ENCODE measurements around the gene FAM170B. TPM values are rescaled to one million over a fixed set of nuclear protein-coding genes. Genes with fewer than 3 reads are reported as not detected.

FAM170B gene
- total and polyA plus RNA-seq, 9 of the 15 experiments (the other 6 are each of a cell fraction or from before 2014, with no cell fraction given), result 0.11 to 0.21 TPM; not detected in 7

- TF ChIP-seq CLOCK (CRISPR knock-in tag; IDR thresholded peaks at IDR 0.05; ENCODE audit: borderline replicate concordance), result no peak
- TF ChIP-seq PCBP1 (IDR thresholded peaks at IDR 0.05; ENCODE audit: low read depth, low read length, poor library complexity, severe bottlenecking), result no peak
- no peak for TF ChIP-seq MTA3 (IDR thresholded peaks at IDR 0.05; ENCODE audit: borderline replicate concordance)
Measured at GRCh38 chr10:49111320-49111698, 22.5 kb downstream of the FAM170B start (continued).

GRCh38 chr10:49110684-49111319, 23.0 kb downstream of the FAM170B start:
- in situ Hi-C loops (cut with MboI) (no loop called here), intact Hi-C loops (cut with micrococcal nuclease) (no loop called here)
- 58% methylated on average over 4 of the region's 4 CpGs for WGBS (ENCODE audit: insufficient coverage, low coverage, missing lambda C conversion rate)
- H3K4me1 ChIP-seq (replicated peaks in 1 of 2; ENCODE audit: control insufficient read depth in 2 of 2, insufficient read depth in 2 of 2, low read length in 2 of 2), result peaks cover 5 to 25% of the 10 kb centered on the region in 2 experiments; a peak in 4 of 5 replicates
- H3K4me2 ChIP-seq (ENCODE audit: insufficient read depth, low read length), result no peak overlapping the region
- no peak overlapping the region for H2AFZ ChIP-seq (ENCODE audit: low read depth, low read length)
- peaks cover 5% of the 10 kb centered on the region; the same call in 2 of the 3 replicates for H3K36me3 ChIP-seq (ENCODE audit: control insufficient read depth, insufficient read depth, low read length)
- H3K9ac ChIP-seq (ENCODE audit: insufficient read depth in 1 of 2, low read depth in 2 of 2, low read length in 2 of 2), result 0 out of 4 replicates have a peak overlapping the region, but pooled peaks of 1 of the 2 experiments have one; percentile 18
- BruUV-seq (replicated peaks), result no TSS peak
- H3K27me3 ChIP-seq (ENCODE audit: control insufficient read depth in 2 of 2, insufficient read depth in 2 of 2, low read length in 2 of 2), result no peaks in the 10 kb centered on the region
- ChIA-PET POLR2A (interaction anchor here (1.3 to 1.6 kb wide), 2 partner anchors 8 to 31 kb away, joined by 5 to 6 read pairs; no protein-coding TSS in a partner anchor), CTCF (ENCODE audit: low intra/inter-chr PET ratio) (no interaction called here)
- H3K27ac ChIP-seq (ENCODE audit: extremely low read depth, low read depth, low read length), result no peak overlapping the region
- H3K79me2 ChIP-seq (ENCODE audit: control insufficient read depth, insufficient read depth, low read length), result peaks cover 6% of the 10 kb centered on the region; the same call in 2 of the 3 replicates
- no peak overlapping the region for H3K4me3 ChIP-seq
- no peaks in the 10 kb centered on the region for H4K20me1 ChIP-seq (replicated peaks; ENCODE audit: control insufficient read depth, insufficient read depth, low read length)
- DNase-seq (ENCODE audit: extremely low read depth in 1 of 4, low spot score in 3 of 4), result no peak
- H3K9me1 ChIP-seq (ENCODE audit: control insufficient read depth, insufficient read depth, low read length), result no peaks in the 10 kb centered on the region
- no peak for ATAC-seq
- FAIRE-seq, result no peak
- no peaks in the 10 kb centered on the region for H3K9me3 ChIP-seq (replicated peaks; ENCODE audit: control insufficient read depth, insufficient read depth, low read depth, low read length)
- TF ChIP-seq ZNF707 (CRISPR knock-in tag; conservative IDR thresholded peaks at IDR 0.05), result no peak
- TF ChIP-seq DEAF1 (CRISPR knock-in tag; IDR thresholded peaks at IDR 0.05), result no peak
- no peak for TF ChIP-seq ZSCAN32 (CRISPR knock-in tag; IDR thresholded peaks at IDR 0.05)
- no peak for TF ChIP-seq SAFB (IDR thresholded peaks at IDR 0.05; ENCODE audit: borderline replicate concordance, low read depth, low read length)
- TF ChIP-seq BRD4 (IDR thresholded peaks at IDR 0.05), result no peak
- TF ChIP-seq HDAC3 (IDR thresholded peaks at IDR 0.05; ENCODE audit: borderline replicate concordance, partially characterized antibody), result no peak
- TF ChIP-seq MTA3 (IDR thresholded peaks at IDR 0.05; ENCODE audit: borderline replicate concordance), result no peak
- TF ChIP-seq ZNF586 (CRISPR knock-in tag; conservative IDR thresholded peaks at IDR 0.05), result no peak
- no peak for TF ChIP-seq IRF2 (CRISPR knock-in tag; IDR thresholded peaks at IDR 0.05)
- no peak for TF ChIP-seq MXD1 (CRISPR knock-in tag; IDR thresholded peaks at IDR 0.05; ENCODE audit: borderline replicate concordance, poor library complexity, severe bottlenecking)
- TF ChIP-seq TCF15 (CRISPR knock-in tag; IDR thresholded peaks at IDR 0.05), result no peak

All from K562 (cell line).